Calu3 (cell line): ENCODE results near the gene PDE1C. TPM values are rescaled to one million over a fixed set of nuclear protein-coding genes. Genes with fewer than 3 reads are reported as not detected.
A peak's percentile ranks its signal among the peaks of the same experiment; 100 is the strongest.

ENCODE experiments used
- BruUV-seq: library from RNA; stranded (reverse); fragments of 400-500 nt; replicated peaks from 2 replicates; lab custom pipeline; 2021; lab: Mats Ljungman, UMichigan
- CTCF ChIA-PET: fragments of 300-600 bp; sonication (Branson Sonifier 250); formaldehyde crosslinking; loops from one replicate; lab custom pipeline; 2022; ENCODE audit warnings: antibody characterized with exemption; lab: Charles Lee
- DNase-seq: peaks from one replicate; pipeline ENCODE4 v3.0.0; 2022
- H3K27ac Mint-ChIP-seq: one replicate; pipeline ENCODE4 v1.8.0; 2022; ENCODE audit warnings: mixed read lengths; ENCODE audit not compliant: unreplicated experiment
- H3K27me3 Mint-ChIP-seq: one replicate; pipeline ENCODE4 v1.8.0; 2022; ENCODE audit warnings: mixed read lengths; ENCODE audit not compliant: unreplicated experiment
- H3K36me3 Mint-ChIP-seq: one replicate; pipeline ENCODE4 v1.8.0; 2022; ENCODE audit warnings: mild to moderate bottlenecking, moderate library complexity, mixed read lengths; ENCODE audit not compliant: insufficient read depth, unreplicated experiment
- H3K4me1 Mint-ChIP-seq: one replicate; pipeline ENCODE4 v1.8.0; 2022; ENCODE audit warnings: mild to moderate bottlenecking, low read depth, mixed read lengths; ENCODE audit not compliant: unreplicated experiment
- H3K4me3 Mint-ChIP-seq: one replicate; pipeline ENCODE4 v1.8.0; 2022; ENCODE audit warnings: mild to moderate bottlenecking, low read depth, moderate library complexity, mixed read lengths; ENCODE audit not compliant: unreplicated experiment
- H3K9me3 Mint-ChIP-seq: one replicate; pipeline ENCODE4 v1.8.0; 2022; ENCODE audit warnings: low read depth, mixed read lengths; ENCODE audit not compliant: unreplicated experiment
- intact Hi-C: fragments of 100-400 bp; cut with micrococcal nuclease; formaldehyde crosslinking; loops from one replicate; pipeline ENCODE4 v1.10.0; 2022; ENCODE audit not compliant: unreplicated experiment
- total RNA-seq: library from RNA; stranded (reverse); gene quantifications from 2 replicates; pipeline ENCODE4 v1.2.3, GENCODE V29; 2022
- TF ChIP-seq, protein P1 (sequence below): fragments of 200-600 bp; IDR thresholded peaks from one replicate; pipeline ENCODE4 v1.8.0; 2022; ENCODE audit warnings: antibody characterized with exemption; ENCODE audit not compliant: unreplicated experiment

PDE1C gene
- total RNA-seq, 1 experiment from 2014 or later: 34.0 TPM

DNA sequence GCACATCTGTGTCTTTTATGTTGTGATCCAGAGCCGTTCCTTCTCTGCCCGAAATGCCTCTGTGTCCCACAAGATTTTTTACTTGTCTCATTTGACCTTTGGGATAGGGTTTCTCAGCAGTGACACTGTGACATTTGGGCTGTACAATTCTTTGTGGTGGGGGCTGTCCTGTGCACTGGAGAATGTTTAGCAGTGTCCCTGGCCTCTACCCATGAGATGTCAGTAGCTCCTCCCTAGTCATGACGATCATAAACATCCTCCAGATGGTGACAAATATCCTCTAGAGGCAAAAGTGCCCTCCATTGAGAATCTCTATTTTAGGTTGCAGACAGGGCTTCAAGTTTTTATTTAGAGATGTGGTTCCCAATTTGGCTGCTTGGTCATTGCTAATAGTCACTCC is 291.9 kb downstream of the PDE1C start:
- TF ChIP-seq, protein P1, sequence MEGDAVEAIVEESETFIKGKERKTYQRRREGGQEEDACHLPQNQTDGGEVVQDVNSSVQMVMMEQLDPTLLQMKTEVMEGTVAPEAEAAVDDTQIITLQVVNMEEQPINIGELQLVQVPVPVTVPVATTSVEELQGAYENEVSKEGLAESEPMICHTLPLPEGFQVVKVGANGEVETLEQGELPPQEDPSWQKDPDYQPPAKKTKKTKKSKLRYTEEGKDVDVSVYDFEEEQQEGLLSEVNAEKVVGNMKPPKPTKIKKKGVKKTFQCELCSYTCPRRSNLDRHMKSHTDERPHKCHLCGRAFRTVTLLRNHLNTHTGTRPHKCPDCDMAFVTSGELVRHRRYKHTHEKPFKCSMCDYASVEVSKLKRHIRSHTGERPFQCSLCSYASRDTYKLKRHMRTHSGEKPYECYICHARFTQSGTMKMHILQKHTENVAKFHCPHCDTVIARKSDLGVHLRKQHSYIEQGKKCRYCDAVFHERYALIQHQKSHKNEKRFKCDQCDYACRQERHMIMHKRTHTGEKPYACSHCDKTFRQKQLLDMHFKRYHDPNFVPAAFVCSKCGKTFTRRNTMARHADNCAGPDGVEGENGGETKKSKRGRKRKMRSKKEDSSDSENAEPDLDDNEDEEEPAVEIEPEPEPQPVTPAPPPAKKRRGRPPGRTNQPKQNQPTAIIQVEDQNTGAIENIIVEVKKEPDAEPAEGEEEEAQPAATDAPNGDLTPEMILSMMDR: no peak
- DNase-seq: no peak
- intact Hi-C loops: no loop called here
- Mint-ChIP-seq H3K4me1 (peaks cover 19% of the 10 kb centered on the region), H3K9me3 (no peaks in the 10 kb centered on the region), H3K27me3 (no peaks in the 10 kb centered on the region), H3K36me3 (peaks cover 6% of the 10 kb centered on the region), H3K27ac (no peak overlapping the region), H3K4me3 (no peak overlapping the region)
- no TSS peak for BruUV-seq
- CTCF ChIA-PET: no interaction called here

DNA sequence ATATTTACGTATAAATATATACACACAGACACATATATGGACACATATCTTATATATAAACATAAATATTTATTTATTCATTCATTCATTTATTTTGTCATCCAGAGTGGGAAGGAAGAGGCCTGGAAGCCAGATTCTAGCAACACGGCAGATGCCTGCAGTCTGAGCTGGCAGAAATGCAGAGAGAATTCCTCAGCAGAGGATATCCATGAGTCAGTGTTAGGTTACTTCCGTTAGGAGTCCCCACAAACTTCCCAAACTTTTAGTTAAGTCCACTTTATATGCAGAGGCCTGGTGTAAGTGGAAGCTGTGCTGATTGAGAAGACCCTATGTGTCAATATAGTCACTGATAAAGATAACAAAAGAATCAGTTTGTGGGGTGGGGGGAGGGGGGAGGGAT is 293.6 kb downstream of the PDE1C start:
- no peak for DNase-seq
- Mint-ChIP-seq H3K27me3 (no peaks in the 10 kb centered on the region), H3K4me3 (no peak overlapping the region), H3K9me3 (no peaks in the 10 kb centered on the region), H3K4me1 (peaks cover 19% of the 10 kb centered on the region), H3K27ac (no peak overlapping the region), H3K36me3 (peaks cover 6% of the 10 kb centered on the region)
- no TSS peak for BruUV-seq
- intact Hi-C loops: no loop called here
- CTCF ChIA-PET: no interaction called here
- TF ChIP-seq, protein P1: no peak

DNA sequence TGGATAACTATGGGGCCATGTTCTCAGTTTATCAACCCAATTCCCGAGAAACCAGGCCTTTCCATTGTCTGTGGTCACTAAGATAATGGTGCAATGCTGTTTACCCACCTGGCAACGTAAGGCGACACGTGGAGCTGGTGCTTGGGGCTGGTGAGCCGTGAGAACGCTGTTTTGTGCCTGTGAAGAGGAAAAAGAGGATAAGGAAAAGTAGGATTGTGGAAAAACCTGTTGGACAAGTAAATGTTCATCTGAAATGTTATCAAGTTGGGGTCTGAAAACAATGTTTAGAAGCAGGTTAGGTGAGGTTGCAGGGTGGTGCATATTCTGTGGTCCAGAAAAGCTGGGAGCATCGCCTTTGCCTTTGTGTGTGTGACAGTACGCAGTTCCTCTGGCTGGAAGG is 294.7 kb downstream of the PDE1C start:
- Mint-ChIP-seq H3K4me3 (peak overlapping the region; percentile 13), H3K36me3 (peaks cover 6% of the 10 kb centered on the region), H3K4me1 (peaks cover 19% of the 10 kb centered on the region), H3K27ac (peak overlapping the region; percentile 72), H3K9me3 (no peaks in the 10 kb centered on the region), H3K27me3 (no peaks in the 10 kb centered on the region)
- BruUV-seq: no TSS peak
- peak; percentile 56 for DNase-seq
- intact Hi-C loops: no loop called here
- TF ChIP-seq, protein P1: no peak
- CTCF ChIA-PET: interaction anchor here (0.6 to 0.8 kb wide), 4 partner anchors 31 to 372 kb away, joined by 3 read pairs; no protein-coding TSS in a partner anchor

DNA sequence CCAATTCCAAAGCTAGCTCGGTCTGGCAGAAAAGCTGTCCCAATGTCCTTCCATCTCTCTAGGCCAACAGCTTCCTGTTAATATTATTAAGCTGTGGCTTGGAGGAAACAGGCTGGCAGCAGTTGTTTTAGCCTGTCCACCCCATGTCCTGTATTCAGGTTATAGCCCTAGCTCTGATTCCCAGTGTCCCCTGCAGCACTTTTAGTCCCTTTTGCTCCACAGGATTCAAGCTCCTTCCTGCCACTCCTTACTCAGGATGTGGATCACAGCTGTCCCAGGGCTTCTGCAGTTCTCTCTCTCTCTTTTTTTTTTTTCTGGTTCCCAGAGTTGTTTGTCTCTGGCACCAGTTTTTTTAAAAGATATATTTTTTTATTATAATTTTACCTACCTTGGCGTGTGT is 298.0 kb downstream of the PDE1C start:
- TF ChIP-seq, protein P1: no peak
- DNase-seq: no peak
- CTCF ChIA-PET: interaction anchor here (1.6 kb wide), 2 partner anchors 28 to 432 kb away, joined by 5 to 6 read pairs; no protein-coding TSS in a partner anchor
- H3K4me3 Mint-ChIP-seq: no peak overlapping the region
- no peaks in the 10 kb centered on the region for H3K27me3 Mint-ChIP-seq
- H3K9me3 Mint-ChIP-seq: no peaks in the 10 kb centered on the region
- intact Hi-C loops: no loop called here
- H3K27ac Mint-ChIP-seq: no peak overlapping the region
- BruUV-seq: no TSS peak
- peaks cover 19% of the 10 kb centered on the region for H3K4me1 Mint-ChIP-seq
- H3K36me3 Mint-ChIP-seq: peaks cover 6% of the 10 kb centered on the region
